Measurements from ENCODE around the gene MLPH. TPM values are rescaled to one million over a fixed set of nuclear protein-coding genes. Genes with fewer than 3 reads are reported as not detected.

MLPH gene
- total and polyA plus RNA-seq, 2 of the 4 experiments (the other 2 are of a cell fraction) = 13.8 to 21.6 TPM

- Histone ChIP-seq H2BK5ac (ENCODE audit: low read depth, low read length, poor library complexity, severe bottlenecking) (peak overlapping the region; percentile 37), H3K18ac (ENCODE audit: low read depth, low read length) (peak overlapping the region; percentile 26), H3K4me1 (ENCODE audit: control insufficient read depth, insufficient read depth, low read length) (peaks cover 17% of the 10 kb centered on the region), H4K20me1 (ENCODE audit: insufficient read depth, low read length) (no peaks in the 10 kb centered on the region), H3K9me1 (ENCODE audit: insufficient read depth, low read length) (peaks cover 15% of the 10 kb centered on the region), H3K79me1 (ENCODE audit: low read depth in 1 of 2, low read length in 2 of 2) (peaks cover 0 to 6% of the 10 kb centered on the region in 2 experiments; a peak in 1 of 4 replicates), H3K4ac (ENCODE audit: low read depth, low read length) (peak overlapping the region; percentile 65), H3K9me3 (ENCODE audit: control insufficient read depth, insufficient read depth, low read length) (no peaks in the 10 kb centered on the region), H2BK120ac (ENCODE audit: low read depth, low read length) (peak overlapping the region; percentile 58), H4K5ac (ENCODE audit: low read depth, low read length) (peak overlapping the region; percentile 46), H3K27ac (ENCODE audit: insufficient read depth, low read length) (peak overlapping the region; percentile 13; the same call in 1 of the 2 replicates), H3K14ac (replicated peaks; ENCODE audit: low read depth, low read length) (peak overlapping the region; percentile 43), H2AK9ac (replicated peaks; ENCODE audit: low read depth, low read length, poor library complexity) (no peak overlapping the region), H3K27me3 (ENCODE audit: control insufficient read depth, insufficient read depth, low read length) (no peaks in the 10 kb centered on the region), H2AK5ac (ENCODE audit: low read depth, low read length) (peak overlapping the region; percentile 63; the same call in 1 of the 2 replicates), H2BK20ac (ENCODE audit: low read depth, low read length) (peak overlapping the region; percentile 45; the same call in 1 of the 2 replicates), H3K56ac (ENCODE audit: extremely low read depth, insufficient read depth, low read length) (no peak overlapping the region), H3K23ac (ENCODE audit: low read depth, low read length) (peak overlapping the region; percentile 43; the same call in 1 of the 2 replicates), H2AFZ (replicated peaks; ENCODE audit: low read length, poor library complexity) (peak overlapping the region; percentile 64), H3K4me2 (ENCODE audit: low read depth, low read length) (no peak overlapping the region), H3K36me3 (ENCODE audit: control insufficient read depth, insufficient read depth, low read length) (no peaks in the 10 kb centered on the region), H4K91ac (ENCODE audit: insufficient read depth, low read depth, low read length) (no peak overlapping the region; the same call in 1 of the 2 replicates), H3K4me3 (ENCODE audit: insufficient read depth, low read depth, low read length) (no peak overlapping the region), H2BK15ac (ENCODE audit: low read depth, low read length) (peak overlapping the region; percentile 65; the same call in 1 of the 3 replicates), H4K8ac (ENCODE audit: low read depth in 2 of 2, low read length in 2 of 2) (peak overlapping the region in 1 of 2 experiments; percentile 45; a peak in 2 of 4 replicates), H3K9ac (ENCODE audit: low read depth, low read length) (no peak overlapping the region)
- no TSS peak for BruUV-seq (replicated peaks)
- intact Hi-C loops (cut with micrococcal nuclease) (no loop called here), in situ Hi-C loops (cut with MboI; ENCODE audit: low sequenced_read_pairs) (no loop called here), dilution Hi-C loops (cut with HindIII; ENCODE audit: low sequenced_read_pairs, unreplicated experiment) (no loop called here)
- ATAC-seq (ENCODE audit: low read depth) (peak; percentile 19; the same call in 1 of the 2 replicates), DNase-seq (peak; percentile 40)
- POLR2A ChIA-PET (ENCODE audit: unreplicated experiment) = interaction anchor here (1.2 kb wide), 1 partner anchor 29 kb away, joined by 3 read pairs; no protein-coding TSS in a partner anchor
- CTCF ChIA-PET = interaction anchor here (0.6 to 1.0 kb wide), 2 partner anchors 19 to 147 kb away, joined by 6 read pairs; no protein-coding TSS in a partner anchor
- TF ChIP-seq FOS (IDR thresholded peaks at IDR 0.05; ENCODE audit: low read depth, low read length) (peak; percentile 25; the same call in 1 of the 2 replicates), CEBPB (IDR thresholded peaks at IDR 0.05; ENCODE audit: low read depth, low read length) (no peak)
- no CpG with 5 or more reads among the region's 2 CpGs for WGBS, 2 experiments (ENCODE audit: extremely low coverage in 2 of 2, insufficient read length in 1 of 2)
Observed at GRCh38 chr2:237440819-237441281, 46.2 kb upstream of the MLPH start.

Data from IMR-90 (cell line).